COLO668 (cell line): ENCODE measurements around the gene WFDC13.
"Not testable (repeated sequence)": the region's sequence is repeated elsewhere in the genome, so short reads cannot be mapped to it uniquely, and the experiment has no call there.

ENCODE experiments used
- DNase-seq: peaks from one replicate; lab custom pipeline; 2025; ENCODE audit not compliant: unreplicated experiment; lab: John Stamatoyannopoulos, UW

The WFDC13 gene

GRCh38 chr20:45701873-45702272 is at the start of gene WFDC13:
Gene WFDC13 (plus strand): TSS chr20:45702038. CDS start chr20:45702124, 86 bp downstream.
- DNase-seq: no peak

GRCh38 chr20:45657038-45657437 is 44.8 kb upstream of the WFDC13 start:
- not testable (repeated sequence) for DNase-seq

- no peak for DNase-seq
Observed at GRCh38 chr20:45670139-45670538, 31.7 kb upstream of the WFDC13 start, which contains the start of gene WFDC11. Gene WFDC11 (minus strand): TSS chr20:45670239. CDS start chr20:45650600, 19,639 bp downstream.

- no peak for DNase-seq
Observed at GRCh38 chr20:45672765-45673164, 29.1 kb upstream of the WFDC13 start.

GRCh38 chr20:45679650-45680049 is 22.2 kb upstream of the WFDC13 start:
- DNase-seq: no peak

GRCh38 chr20:45685896-45686295 is 15.9 kb upstream of the WFDC13 start:
- DNase-seq: peak; percentile 11

- DNase-seq: not testable (repeated sequence)
Observed at GRCh38 chr20:45693346-45693745, 8.5 kb upstream of the WFDC13 start.

GRCh38 chr20:45695496-45695895 is 6.3 kb upstream of the WFDC13 start:
- no peak for DNase-seq

- no peak for DNase-seq
Observed at GRCh38 chr20:45701104-45701503, 734 bp upstream of the WFDC13 start.

- no peak for DNase-seq
Observed at GRCh38 chr20:45704969-45705637, 3.3 kb downstream of the WFDC13 start, which contains the start of gene WFDC10B. Gene WFDC10B (minus strand): TSS chr20:45705019. CDS start chr20:45685992, 19,027 bp downstream.

GRCh38 chr20:45716141-45716688 is 14.4 kb downstream of the WFDC13 start:
- not testable (repeated sequence) for DNase-seq

GRCh38 chr20:45722047-45722446 is 20.2 kb downstream of the WFDC13 start, which contains the start of gene SPINT4:
Gene SPINT4 (plus strand): TSS chr20:45722347. CDS start chr20:45722368, 21 bp downstream.
- DNase-seq: no peak

GRCh38 chr20:45725134-45725533 is 23.3 kb downstream of the WFDC13 start:
- DNase-seq: no peak

GRCh38 chr20:45727044-45727443 is 25.2 kb downstream of the WFDC13 start:
- no peak for DNase-seq

GRCh38 chr20:45732199-45732598 is 30.4 kb downstream of the WFDC13 start:
- no peak for DNase-seq

GRCh38 chr20:45735552-45735951 is 33.7 kb downstream of the WFDC13 start:
- DNase-seq: no peak

GRCh38 chr20:45735988-45736387 is 34.1 kb downstream of the WFDC13 start:
- no peak for DNase-seq

GRCh38 chr20:45742596-45742995 is 40.8 kb downstream of the WFDC13 start:
- DNase-seq: no peak

- no peak for DNase-seq
Observed at GRCh38 chr20:45745015-45745414, 43.2 kb downstream of the WFDC13 start.

GRCh38 chr20:45751721-45752120 is 49.9 kb downstream of the WFDC13 start:
- DNase-seq: no peak

- DNase-seq: no peak
Observed at GRCh38 chr20:45752746-45753145, 50.9 kb downstream of the WFDC13 start.

GRCh38 chr20:45758096-45758495 is 56.3 kb downstream of the WFDC13 start:
- DNase-seq: no peak
